ENCODE results near the gene HP1BP3.

Gene HP1BP3

DNA sequence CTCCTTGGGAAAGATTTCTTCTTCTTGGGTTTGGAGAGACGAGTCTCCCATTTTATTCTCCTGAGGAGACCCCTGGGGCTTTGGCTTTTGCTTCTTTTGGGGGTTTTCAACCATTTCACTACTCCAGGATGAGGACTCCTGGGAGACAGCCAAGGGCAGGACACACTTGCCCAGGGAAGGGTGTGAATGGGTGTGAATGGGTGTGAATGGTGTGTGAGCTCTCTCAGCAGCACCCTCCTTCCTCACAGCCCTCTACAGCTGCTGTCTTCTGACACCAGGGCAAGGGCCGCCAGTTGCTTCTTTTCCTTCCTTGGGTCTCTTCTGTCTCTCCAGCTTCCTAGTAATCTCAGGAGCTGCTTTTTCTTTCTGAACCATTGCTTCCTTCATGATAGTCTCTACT lies 93.5 kb downstream of the HP1BP3 start:
- no peak for DNase-seq (ENCODE audit: low read depth in 2 of 2)

Measured in fibroblast of skin of left quadriceps (primary cell).